ENCODE measurements around the gene LPAR1.
"Not testable (repeated sequence)": the region's sequence is repeated elsewhere in the genome, so short reads cannot be mapped to it uniquely, and the experiment has no call there.

LPAR1 gene

DNA sequence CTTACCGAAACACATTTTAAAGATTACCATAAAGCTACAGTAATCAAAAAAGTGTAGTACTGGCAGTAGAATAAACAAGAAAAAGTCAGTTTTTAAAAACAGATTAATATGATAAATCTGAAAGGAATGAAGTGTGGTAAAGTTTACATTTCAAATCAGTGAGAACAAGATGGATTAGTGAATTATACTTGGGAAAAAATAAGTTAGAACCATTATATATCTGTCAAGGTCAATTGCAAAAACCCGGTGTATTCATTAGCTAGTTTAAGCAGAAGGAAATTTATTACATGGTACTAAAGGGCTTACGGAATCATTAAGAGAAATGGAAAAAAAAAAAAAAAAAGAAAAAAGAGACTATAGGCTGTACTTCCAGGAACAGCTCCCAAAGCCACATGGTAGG lies 205.3 kb downstream of the LPAR1 start:
- in situ Hi-C loops (cut with MboI; ENCODE audit: low sequenced_read_pairs, unreplicated experiment) = no loop called here
- TF ChIP-seq, protein P1, sequence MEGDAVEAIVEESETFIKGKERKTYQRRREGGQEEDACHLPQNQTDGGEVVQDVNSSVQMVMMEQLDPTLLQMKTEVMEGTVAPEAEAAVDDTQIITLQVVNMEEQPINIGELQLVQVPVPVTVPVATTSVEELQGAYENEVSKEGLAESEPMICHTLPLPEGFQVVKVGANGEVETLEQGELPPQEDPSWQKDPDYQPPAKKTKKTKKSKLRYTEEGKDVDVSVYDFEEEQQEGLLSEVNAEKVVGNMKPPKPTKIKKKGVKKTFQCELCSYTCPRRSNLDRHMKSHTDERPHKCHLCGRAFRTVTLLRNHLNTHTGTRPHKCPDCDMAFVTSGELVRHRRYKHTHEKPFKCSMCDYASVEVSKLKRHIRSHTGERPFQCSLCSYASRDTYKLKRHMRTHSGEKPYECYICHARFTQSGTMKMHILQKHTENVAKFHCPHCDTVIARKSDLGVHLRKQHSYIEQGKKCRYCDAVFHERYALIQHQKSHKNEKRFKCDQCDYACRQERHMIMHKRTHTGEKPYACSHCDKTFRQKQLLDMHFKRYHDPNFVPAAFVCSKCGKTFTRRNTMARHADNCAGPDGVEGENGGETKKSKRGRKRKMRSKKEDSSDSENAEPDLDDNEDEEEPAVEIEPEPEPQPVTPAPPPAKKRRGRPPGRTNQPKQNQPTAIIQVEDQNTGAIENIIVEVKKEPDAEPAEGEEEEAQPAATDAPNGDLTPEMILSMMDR (IDR thresholded peaks at IDR 0.05; ENCODE audit: borderline replicate concordance, control extremely low read depth, extremely low read depth, insufficient read depth, missing control alignments) = no peak
- DNase-seq (ENCODE audit: low spot score) = no peak

DNA sequence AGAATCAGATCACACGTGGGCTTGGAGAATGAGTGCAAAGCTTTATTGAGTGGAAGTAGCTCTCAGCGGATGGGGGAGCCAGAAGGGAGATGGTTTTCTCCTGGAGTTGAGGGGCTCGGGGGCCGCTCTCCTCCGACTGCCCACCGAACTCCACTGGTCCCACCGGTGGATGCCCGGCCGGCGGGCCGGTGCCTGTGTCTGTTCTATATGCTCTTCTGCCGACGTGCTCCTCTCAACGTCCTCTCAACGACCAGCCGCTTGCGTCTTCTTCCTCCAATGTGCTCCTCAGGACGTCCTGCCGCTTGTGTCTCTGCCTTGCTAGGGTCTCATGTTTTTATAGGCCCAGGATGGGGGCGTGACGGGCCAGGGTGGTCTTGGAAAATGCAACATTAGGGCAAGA lies 207.8 kb downstream of the LPAR1 start:
- in situ Hi-C loops (cut with MboI; ENCODE audit: low sequenced_read_pairs, unreplicated experiment) = no loop called here
- DNase-seq (ENCODE audit: low spot score) = no peak
- TF ChIP-seq, protein P1 (IDR thresholded peaks at IDR 0.05; ENCODE audit: borderline replicate concordance, control extremely low read depth, extremely low read depth, insufficient read depth, missing control alignments) = no peak

DNA sequence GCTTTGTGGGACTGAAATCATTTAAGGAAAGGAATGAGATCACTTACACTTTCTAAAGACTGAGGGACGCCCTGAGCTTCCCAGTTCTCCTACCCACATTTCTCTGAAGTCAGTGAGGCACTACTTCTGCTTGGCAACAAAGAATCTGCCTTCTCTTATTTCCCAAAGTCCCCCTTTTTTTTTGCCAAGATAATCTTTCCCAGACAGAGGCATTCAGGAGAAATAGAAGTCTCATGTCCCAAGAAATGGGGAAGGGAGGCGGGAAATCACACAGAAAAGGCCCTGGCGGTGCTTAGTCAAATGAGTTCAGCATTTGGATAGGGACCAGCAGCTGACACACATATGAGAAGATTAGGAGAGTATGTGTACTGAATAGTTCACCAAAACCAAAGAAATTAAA lies 210.0 kb downstream of the LPAR1 start:
- no peak for DNase-seq (ENCODE audit: low spot score)
- in situ Hi-C loops (cut with MboI; ENCODE audit: low sequenced_read_pairs, unreplicated experiment) = no loop called here
- TF ChIP-seq, protein P1 (IDR thresholded peaks at IDR 0.05; ENCODE audit: borderline replicate concordance, control extremely low read depth, extremely low read depth, insufficient read depth, missing control alignments) = no peak

DNA sequence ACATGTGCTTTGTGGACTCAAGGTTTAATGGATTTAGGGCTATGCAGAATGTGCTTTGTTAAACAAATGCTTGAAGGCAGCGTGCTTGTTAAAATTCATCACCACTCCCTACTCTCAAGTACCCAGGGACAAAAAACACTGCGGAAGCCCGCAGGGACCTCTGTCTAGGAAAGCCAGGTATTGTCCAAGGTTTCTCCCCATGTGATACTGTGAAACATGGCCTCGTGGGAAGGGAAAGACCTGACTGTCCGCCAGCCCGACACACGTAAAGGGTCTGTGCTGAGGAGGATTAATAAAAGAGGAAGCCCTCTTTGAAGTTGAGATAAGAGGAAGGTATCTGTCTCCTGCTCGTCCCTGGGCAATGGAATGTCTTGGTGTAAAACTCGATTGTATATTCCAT lies 211.9 kb downstream of the LPAR1 start:
- DNase-seq (ENCODE audit: low spot score); in situ Hi-C loops (cut with MboI; ENCODE audit: low sequenced_read_pairs, unreplicated experiment): not testable (repeated sequence)

DNA sequence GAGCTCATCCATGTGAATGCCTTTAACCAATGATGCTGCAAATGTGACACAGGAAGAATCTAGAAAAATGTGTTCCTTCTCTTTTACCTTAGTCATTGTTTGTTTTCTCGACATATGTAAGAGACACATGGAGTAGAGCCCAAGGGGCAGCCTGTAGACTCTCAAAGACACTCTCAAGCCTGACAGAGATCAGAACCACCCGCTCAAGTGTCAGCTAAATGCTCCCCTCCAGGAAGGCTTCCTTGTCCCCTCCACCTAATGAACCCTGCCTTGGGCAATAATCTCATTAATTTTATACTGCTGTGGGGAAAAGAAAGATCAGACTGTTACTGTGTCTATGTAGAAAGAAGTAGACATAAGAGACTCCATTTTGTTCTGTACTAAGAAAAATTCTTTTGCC lies 212.3 kb downstream of the LPAR1 start:
- TF ChIP-seq, protein P1 (IDR thresholded peaks at IDR 0.05; ENCODE audit: borderline replicate concordance, control extremely low read depth, extremely low read depth, insufficient read depth, missing control alignments) = no peak
- in situ Hi-C loops (cut with MboI; ENCODE audit: low sequenced_read_pairs, unreplicated experiment) = no loop called here
- no peak for DNase-seq (ENCODE audit: low spot score)

DNA sequence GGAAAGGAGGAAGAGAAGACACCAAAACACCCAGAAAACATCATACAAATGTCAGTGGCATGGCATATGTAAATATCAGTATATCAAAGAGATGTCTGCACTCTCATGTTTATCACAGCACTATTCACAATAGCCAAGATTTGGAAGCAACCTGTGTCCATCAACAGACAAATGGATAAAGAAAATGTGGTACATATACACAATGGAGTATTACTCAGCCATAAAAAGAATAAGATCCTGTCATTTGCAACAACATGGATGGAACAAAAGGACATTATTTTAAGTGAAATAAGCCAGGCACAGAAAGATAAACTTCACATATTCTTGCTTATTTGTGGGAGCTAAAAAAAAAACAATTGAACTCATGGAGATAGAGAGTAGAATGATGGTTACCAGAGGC lies 213.1 kb downstream of the LPAR1 start:
- in situ Hi-C loops (cut with MboI; ENCODE audit: low sequenced_read_pairs, unreplicated experiment); DNase-seq (ENCODE audit: low spot score): not testable (repeated sequence)
